Vagina (tissue), 2 donors: Measurements from ENCODE around the gene PCDHGA1. TPM values are rescaled to one million over a fixed set of nuclear protein-coding genes. Genes with fewer than 3 reads are reported as not detected.
A peak's percentile ranks its signal among the peaks of the same experiment; 100 is the strongest.

Experiments used
- DNase-seq, 2 donors: peaks; one replicate each; pipeline ENCODE4 v3.0.0-alpha.2; 2017; ENCODE audit errors: extremely low spot score in 2 of 2
- H3K27ac ChIP-seq: fragments of 200-600 bp; sonication (generic); one replicate; pipeline ENCODE4 v1.5.1; 2019
- H3K27me3 ChIP-seq: fragments of 200-600 bp; sonication (generic); one replicate; pipeline ENCODE4 v1.5.1; 2019
- H3K36me3 ChIP-seq, 2 donors: fragments of 200-600 bp; sonication (generic); one replicate each; pipeline ENCODE4 v1.5.1; 2017 to 2019
- H3K4me1 ChIP-seq: fragments of 200-600 bp; sonication (generic); one replicate; pipeline ENCODE4 v1.5.1; 2019
- H3K4me3 ChIP-seq, 2 donors: fragments of 200-600 bp; sonication (generic); 1 replicate in 1 of 2; 2 replicates in 1 of 2; pipeline ENCODE4 v1.5.1; 2016 to 2019
- H3K9me3 ChIP-seq: fragments of 200-600 bp; sonication (generic); one replicate; pipeline ENCODE4 v1.5.1; 2019
- POLR2A ChIP-seq, 2 donors: fragments of 450-650 bp; IDR thresholded peaks; one replicate each; pipeline ENCODE4 v1.6.1; 2017; ENCODE audit warnings: antibody characterized with exemption in 2 of 2, mild to moderate bottlenecking in 2 of 2, moderate library complexity in 2 of 2
- POLR2AphosphoS5 ChIP-seq, 2 donors: sonication (generic); formaldehyde crosslinking; IDR thresholded peaks; one replicate each; pipeline ENCODE4 v1.9.0; 2017; ENCODE audit warnings: antibody characterized with exemption in 2 of 2, mild to moderate bottlenecking in 2 of 2, low read depth in 1 of 2; ENCODE audit not compliant: insufficient read depth in 1 of 2
- intact Hi-C: fragments of 100-400 bp; cut with DNase I; formaldehyde crosslinking; loops from one replicate; pipeline ENCODE4 v1.15.1; 2023
- total RNA-seq: library from RNA; depleted of rRNA; stranded (reverse); fragments of >200 nt; gene quantifications from one replicate; pipeline ENCODE4 v1.2.3, GENCODE V29; 2016
- TF ChIP-seq, protein P1 (sequence below), 3 experiments: fragments of 450-650 bp in 2 of 3; fragments of 200-600 bp in 1 of 3; sonication (generic) in 1 of 3; IDR thresholded peaks; one replicate each; pipeline ENCODE4 v1.5.1; 2017 to 2019; ENCODE audit warnings: antibody characterized with exemption in 3 of 3, mild to moderate bottlenecking in 2 of 3, moderate library complexity in 2 of 3

PCDHGA1 gene
- total RNA-seq, 1 donor from 2014 or later: not detected

DNA sequence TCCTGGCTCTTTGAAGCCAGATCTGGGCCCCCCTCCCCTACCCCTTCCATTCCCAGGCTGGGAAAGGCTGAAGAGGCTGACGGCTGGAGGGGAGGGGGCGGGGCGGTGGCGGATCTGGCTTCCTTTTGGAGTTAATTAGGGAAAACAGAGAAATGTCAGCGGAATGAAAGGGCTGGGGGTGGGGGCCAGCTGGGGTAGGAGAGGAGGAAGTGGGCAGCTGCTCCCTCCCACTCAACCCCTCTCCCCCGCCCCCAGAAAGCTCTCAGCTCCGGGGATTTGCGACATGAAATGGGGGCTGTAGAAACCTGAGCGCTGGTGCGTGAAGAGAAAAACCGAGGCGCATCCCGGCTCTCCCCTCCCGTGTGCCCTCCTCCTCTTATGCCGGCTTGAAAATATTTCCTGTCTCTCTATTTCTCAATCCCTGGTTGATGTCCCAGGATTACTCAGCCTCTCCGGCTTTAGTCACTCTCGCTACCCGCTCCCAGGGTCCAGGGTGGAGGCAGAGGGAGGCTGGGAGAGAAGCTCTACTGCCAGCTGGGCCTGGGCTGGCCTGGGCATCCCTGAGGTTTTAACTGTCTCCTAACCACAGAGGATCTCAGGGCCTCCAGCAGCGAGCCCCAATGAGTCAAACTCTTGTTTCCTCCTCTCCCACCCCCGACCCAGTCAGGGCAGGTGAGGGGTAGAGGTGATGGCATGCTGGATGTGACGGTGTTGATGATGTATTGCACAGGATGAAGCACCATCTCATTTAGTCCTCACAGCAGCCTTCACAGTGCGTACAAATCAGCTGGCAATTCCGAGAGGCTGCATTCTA lies 178.7 kb downstream of the PCDHGA1 start:
- intact Hi-C loops: no loop called here

DNA sequence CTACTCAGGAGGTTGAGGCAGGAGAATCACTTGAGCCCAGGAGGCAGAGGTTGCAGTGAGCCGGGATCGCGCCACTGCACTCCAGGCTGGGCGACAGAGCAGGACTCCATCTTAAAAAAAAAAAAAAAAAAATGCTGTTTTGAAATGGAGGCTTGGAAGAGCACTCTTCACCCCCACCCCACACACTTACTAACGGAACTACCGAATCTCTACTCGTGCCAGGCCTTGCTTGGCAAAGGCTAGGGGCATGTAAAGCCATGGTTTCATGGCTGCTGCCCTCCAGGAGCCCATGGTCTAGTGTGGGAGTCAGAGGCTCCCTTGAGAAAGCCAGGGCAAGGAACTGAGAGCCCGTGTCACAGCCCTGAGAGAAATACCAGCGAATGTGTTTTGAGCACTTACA lies 179.8 kb downstream of the PCDHGA1 start:
- H3K27ac ChIP-seq: peak overlapping the region; percentile 94
- no peaks in the 10 kb centered on the region for H3K9me3 ChIP-seq
- no peak overlapping the region for H3K4me3 ChIP-seq
- peaks cover 74% of the 10 kb centered on the region for H3K4me1 ChIP-seq
- H3K36me3 ChIP-seq: peaks cover 3 to 15% of the 10 kb centered on the region in 2 donors
- H3K27me3 ChIP-seq: no peaks in the 10 kb centered on the region
- TF ChIP-seq POLR2A (IDR thresholded peaks at IDR 0.05) (no peak), POLR2AphosphoS5 (IDR thresholded peaks at IDR 0.05; ENCODE audit: insufficient read depth in 1 of 2, low read depth in 1 of 2) (no peak)
- TF ChIP-seq, protein P1, sequence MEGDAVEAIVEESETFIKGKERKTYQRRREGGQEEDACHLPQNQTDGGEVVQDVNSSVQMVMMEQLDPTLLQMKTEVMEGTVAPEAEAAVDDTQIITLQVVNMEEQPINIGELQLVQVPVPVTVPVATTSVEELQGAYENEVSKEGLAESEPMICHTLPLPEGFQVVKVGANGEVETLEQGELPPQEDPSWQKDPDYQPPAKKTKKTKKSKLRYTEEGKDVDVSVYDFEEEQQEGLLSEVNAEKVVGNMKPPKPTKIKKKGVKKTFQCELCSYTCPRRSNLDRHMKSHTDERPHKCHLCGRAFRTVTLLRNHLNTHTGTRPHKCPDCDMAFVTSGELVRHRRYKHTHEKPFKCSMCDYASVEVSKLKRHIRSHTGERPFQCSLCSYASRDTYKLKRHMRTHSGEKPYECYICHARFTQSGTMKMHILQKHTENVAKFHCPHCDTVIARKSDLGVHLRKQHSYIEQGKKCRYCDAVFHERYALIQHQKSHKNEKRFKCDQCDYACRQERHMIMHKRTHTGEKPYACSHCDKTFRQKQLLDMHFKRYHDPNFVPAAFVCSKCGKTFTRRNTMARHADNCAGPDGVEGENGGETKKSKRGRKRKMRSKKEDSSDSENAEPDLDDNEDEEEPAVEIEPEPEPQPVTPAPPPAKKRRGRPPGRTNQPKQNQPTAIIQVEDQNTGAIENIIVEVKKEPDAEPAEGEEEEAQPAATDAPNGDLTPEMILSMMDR (IDR thresholded peaks at IDR 0.05): no peak
- DNase-seq: no peak
- intact Hi-C loops: no loop called here

More for the DNA sequence above, 178.7 kb downstream of the PCDHGA1 start:
- TF ChIP-seq, protein P1 (IDR thresholded peaks at IDR 0.05): no peak
- peak in 1 of 2 donors; percentile 54 for TF ChIP-seq POLR2A (IDR thresholded peaks at IDR 0.05)
- peak; percentile 27 to 86 for TF ChIP-seq POLR2AphosphoS5 (IDR thresholded peaks at IDR 0.05; ENCODE audit: insufficient read depth in 1 of 2, low read depth in 1 of 2)
- H3K27me3 ChIP-seq: no peaks in the 10 kb centered on the region
- no peak for DNase-seq
- H3K4me3 ChIP-seq: peak overlapping the region; percentile 34 to 42
- H3K36me3 ChIP-seq: peaks cover 3 to 18% of the 10 kb centered on the region in 2 donors
- peak overlapping the region; percentile 94 for H3K27ac ChIP-seq
- peaks cover 63% of the 10 kb centered on the region for H3K4me1 ChIP-seq
- no peaks in the 10 kb centered on the region for H3K9me3 ChIP-seq

DNA sequence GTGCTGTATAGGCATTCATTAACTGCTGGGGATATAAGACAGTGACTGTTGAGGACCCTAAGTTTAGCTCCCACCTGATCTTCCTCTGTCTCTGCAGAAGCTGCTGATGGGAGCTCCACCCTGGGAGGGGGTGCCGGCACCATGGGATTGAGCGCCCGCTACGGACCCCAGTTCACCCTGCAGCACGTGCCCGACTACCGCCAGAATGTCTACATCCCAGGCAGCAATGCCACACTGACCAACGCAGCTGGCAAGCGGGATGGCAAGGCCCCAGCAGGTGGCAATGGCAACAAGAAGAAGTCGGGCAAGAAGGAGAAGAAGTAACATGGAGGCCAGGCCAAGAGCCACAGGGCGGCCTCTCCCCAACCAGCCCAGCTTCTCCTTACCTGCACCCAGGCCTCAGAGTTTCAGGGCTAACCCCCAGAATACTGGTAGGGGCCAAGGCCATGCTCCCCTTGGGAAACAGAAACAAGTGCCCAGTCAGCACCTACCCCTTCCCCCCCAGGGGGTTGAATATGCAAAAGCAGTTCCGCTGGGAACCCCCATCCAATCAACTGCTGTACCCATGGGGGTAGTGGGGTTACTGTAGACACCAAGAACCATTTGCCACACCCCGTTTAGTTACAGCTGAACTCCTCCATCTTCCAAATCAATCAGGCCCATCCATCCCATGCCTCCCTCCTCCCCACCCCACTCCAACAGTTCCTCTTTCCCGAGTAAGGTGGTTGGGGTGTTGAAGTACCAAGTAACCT lies 180.7 kb downstream of the PCDHGA1 start:
- intact Hi-C loops: no loop called here
- H3K36me3 ChIP-seq: peaks cover 3 to 12% of the 10 kb centered on the region in 2 donors
- H3K4me3 ChIP-seq: no peak overlapping the region
- no peaks in the 10 kb centered on the region for H3K9me3 ChIP-seq
- H3K4me1 ChIP-seq: peaks cover 83% of the 10 kb centered on the region
- no peaks in the 10 kb centered on the region for H3K27me3 ChIP-seq
- H3K27ac ChIP-seq: peak overlapping the region; percentile 94
- TF ChIP-seq POLR2A (IDR thresholded peaks at IDR 0.05) (no peak), POLR2AphosphoS5 (IDR thresholded peaks at IDR 0.05; ENCODE audit: insufficient read depth in 1 of 2, low read depth in 1 of 2) (no peak)
- TF ChIP-seq, protein P1 (IDR thresholded peaks at IDR 0.05): no peak
- DNase-seq: peak in 1 of 2 donors; percentile 86

DNA sequence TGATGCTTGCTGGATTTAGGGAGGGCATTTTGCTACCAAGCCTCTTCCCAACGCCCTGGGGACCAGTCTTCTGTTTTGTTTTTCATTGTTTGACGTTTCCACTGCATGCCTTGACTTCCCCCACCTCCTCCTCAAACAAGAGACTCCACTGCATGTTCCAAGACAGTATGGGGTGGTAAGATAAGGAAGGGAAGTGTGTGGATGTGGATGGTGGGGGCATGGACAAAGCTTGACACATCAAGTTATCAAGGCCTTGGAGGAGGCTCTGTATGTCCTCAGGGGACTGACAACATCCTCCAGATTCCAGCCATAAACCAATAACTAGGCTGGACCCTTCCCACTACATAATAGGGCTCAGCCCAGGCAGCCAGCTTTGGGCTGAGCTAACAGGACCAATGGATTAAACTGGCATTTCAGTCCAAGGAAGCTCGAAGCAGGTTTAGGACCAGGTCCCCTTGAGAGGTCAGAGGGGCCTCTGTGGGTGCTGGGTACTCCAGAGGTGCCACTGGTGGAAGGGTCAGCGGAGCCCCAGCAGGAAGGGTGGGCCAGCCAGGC lies 181.5 kb downstream of the PCDHGA1 start:
- Histone ChIP-seq H3K36me3 (peaks cover 3 to 12% of the 10 kb centered on the region in 2 donors), H3K4me3 (peak overlapping the region in 1 of 2 donors; percentile 61), H3K27me3 (no peaks in the 10 kb centered on the region), H3K9me3 (no peaks in the 10 kb centered on the region), H3K4me1 (peaks cover 87% of the 10 kb centered on the region), H3K27ac (peak overlapping the region; percentile 94)
- no peak for TF ChIP-seq POLR2AphosphoS5 (IDR thresholded peaks at IDR 0.05; ENCODE audit: insufficient read depth in 1 of 2, low read depth in 1 of 2)
- TF ChIP-seq POLR2A (IDR thresholded peaks at IDR 0.05): no peak
- TF ChIP-seq, protein P1 (IDR thresholded peaks at IDR 0.05): no peak
- peak in 1 of 2 donors; percentile 86 for DNase-seq
- intact Hi-C loops: no loop called here
